Measurements from ENCODE around the gene NKX1-2. TPM values are rescaled to one million over a fixed set of nuclear protein-coding genes. Genes with fewer than 3 reads are reported as not detected.

NKX1-2 gene
- total and polyA plus RNA-seq, 4 donors, result 0.02 to 0.06 TPM; not detected in 2

GRCh38 chr10:124491105-124491504 lies 41.3 kb upstream of the NKX1-2 start:
- TF ChIP-seq CTCF (IDR thresholded peaks at IDR 0.05; ENCODE audit: control extremely low read depth, extremely low read depth), result no peak
- H3K4me3 ChIP-seq, result no peak overlapping the region
- DNase-seq (no peak), ATAC-seq (ENCODE audit: insufficient read depth, low FRiP score) (no peak)
- peaks cover 0 to 5% (median 0%) of the 10 kb centered on the region in 4 donors for H3K9me3 ChIP-seq (ENCODE audit: control insufficient read depth in 4 of 4, insufficient read depth in 3 of 4, low read length in 3 of 4)
- no peaks in the 10 kb centered on the region for H3K4me1 ChIP-seq (ENCODE audit: control insufficient read depth in 5 of 5, insufficient read depth in 5 of 5, low read length in 5 of 5)
- peaks cover 0 to 3% (median under 1%) of the 10 kb centered on the region in 4 donors for H3K36me3 ChIP-seq (ENCODE audit: control insufficient read depth in 4 of 4, insufficient read depth in 4 of 4, low read length in 4 of 4)
- 97 to 98% methylated on average over 9 of the region's 9 CpGs for WGBS, 2 donors
- H3K27ac ChIP-seq (ENCODE audit: low read depth in 1 of 2, low read length in 1 of 2), result no peak overlapping the region
- no peaks in the 10 kb centered on the region for H3K27me3 ChIP-seq (ENCODE audit: control insufficient read depth in 3 of 3, insufficient read depth in 3 of 3, low read length in 2 of 3)
- H3K9ac ChIP-seq (ENCODE audit: insufficient read depth in 1 of 2, low read length in 2 of 2), result no peak overlapping the region

- 94 to 95% methylated on average over 6 of the region's 6 CpGs for WGBS, 2 donors
- Histone ChIP-seq H3K36me3 (ENCODE audit: control insufficient read depth in 4 of 4, insufficient read depth in 4 of 4, low read length in 4 of 4) (peaks cover 0 to 7% (median under 1%) of the 10 kb centered on the region in 4 donors), H3K4me3 (no peak overlapping the region), H3K27ac (ENCODE audit: low read depth in 1 of 2, low read length in 1 of 2) (no peak overlapping the region), H3K9me3 (ENCODE audit: control insufficient read depth in 4 of 4, insufficient read depth in 3 of 4, low read length in 3 of 4) (peaks cover 0 to 5% (median 0%) of the 10 kb centered on the region in 4 donors), H3K27me3 (ENCODE audit: control insufficient read depth in 3 of 3, insufficient read depth in 3 of 3, low read length in 2 of 3) (no peaks in the 10 kb centered on the region), H3K4me1 (ENCODE audit: control insufficient read depth in 5 of 5, insufficient read depth in 5 of 5, low read length in 5 of 5) (no peaks in the 10 kb centered on the region), H3K9ac (ENCODE audit: insufficient read depth in 1 of 2, low read length in 2 of 2) (no peak overlapping the region)
- no peak for DNase-seq
- no peak for ATAC-seq (ENCODE audit: insufficient read depth, low FRiP score)
- TF ChIP-seq CTCF (IDR thresholded peaks at IDR 0.05; ENCODE audit: control extremely low read depth, extremely low read depth), result no peak
These were observed 36.8 kb upstream of the NKX1-2 start for GRCh38 chr10:124486635-124487034.

- WGBS, 2 donors, result 86 to 87% methylated on average over 2 of the region's 2 CpGs
- no peak for TF ChIP-seq CTCF (IDR thresholded peaks at IDR 0.05; ENCODE audit: control extremely low read depth, extremely low read depth)
- ATAC-seq (ENCODE audit: insufficient read depth, low FRiP score) (no peak), DNase-seq (no peak)
- peaks cover 0 to 4% (median 0%) of the 10 kb centered on the region in 4 donors for H3K36me3 ChIP-seq (ENCODE audit: control insufficient read depth in 4 of 4, insufficient read depth in 4 of 4, low read length in 4 of 4)
- no peak overlapping the region for H3K9ac ChIP-seq (ENCODE audit: insufficient read depth in 1 of 2, low read length in 2 of 2)
- no peaks in the 10 kb centered on the region for H3K4me1 ChIP-seq (ENCODE audit: control insufficient read depth in 5 of 5, insufficient read depth in 5 of 5, low read length in 5 of 5)
- H3K27me3 ChIP-seq (ENCODE audit: control insufficient read depth in 3 of 3, insufficient read depth in 3 of 3, low read length in 2 of 3), result no peaks in the 10 kb centered on the region
- peaks cover 0 to 5% (median 0%) of the 10 kb centered on the region in 4 donors for H3K9me3 ChIP-seq (ENCODE audit: control insufficient read depth in 4 of 4, insufficient read depth in 3 of 4, low read length in 3 of 4)
- H3K27ac ChIP-seq (ENCODE audit: low read depth in 1 of 2, low read length in 1 of 2), result no peak overlapping the region
- H3K4me3 ChIP-seq, result no peak overlapping the region
These were observed 34.8 kb upstream of the NKX1-2 start for GRCh38 chr10:124484661-124485060.

- 96 to 97% methylated on average over 17 of the region's 17 CpGs for WGBS, 2 donors
- H3K9me3 ChIP-seq (ENCODE audit: control insufficient read depth in 4 of 4, insufficient read depth in 3 of 4, low read length in 3 of 4), result peaks cover 0 to 5% (median 0%) of the 10 kb centered on the region in 4 donors
- H3K4me1 ChIP-seq (ENCODE audit: control insufficient read depth in 5 of 5, insufficient read depth in 5 of 5, low read length in 5 of 5), result no peaks in the 10 kb centered on the region
- no peak for TF ChIP-seq CTCF (IDR thresholded peaks at IDR 0.05; ENCODE audit: control extremely low read depth, extremely low read depth)
- H3K4me3 ChIP-seq, result no peak overlapping the region
- H3K27ac ChIP-seq (ENCODE audit: low read depth in 1 of 2, low read length in 1 of 2), result no peak overlapping the region
- H3K9ac ChIP-seq (ENCODE audit: insufficient read depth in 1 of 2, low read length in 2 of 2), result no peak overlapping the region
- H3K36me3 ChIP-seq (ENCODE audit: control insufficient read depth in 4 of 4, insufficient read depth in 4 of 4, low read length in 4 of 4), result peaks cover 0 to 4% (median 0%) of the 10 kb centered on the region in 4 donors
- ATAC-seq (ENCODE audit: insufficient read depth, low FRiP score), result no peak
- DNase-seq, result no peak
- no peaks in the 10 kb centered on the region for H3K27me3 ChIP-seq (ENCODE audit: control insufficient read depth in 3 of 3, insufficient read depth in 3 of 3, low read length in 2 of 3)
These were observed 34.2 kb upstream of the NKX1-2 start for GRCh38 chr10:124484031-124484430.
